NCI-H2081 (cell line): ENCODE data around the gene GPHA2.

Source experiments
- DNase-seq, 2 experiments: peaks; one replicate each; lab custom pipeline; 2025; lab: John Stamatoyannopoulos, UW

The GPHA2 gene

DNA sequence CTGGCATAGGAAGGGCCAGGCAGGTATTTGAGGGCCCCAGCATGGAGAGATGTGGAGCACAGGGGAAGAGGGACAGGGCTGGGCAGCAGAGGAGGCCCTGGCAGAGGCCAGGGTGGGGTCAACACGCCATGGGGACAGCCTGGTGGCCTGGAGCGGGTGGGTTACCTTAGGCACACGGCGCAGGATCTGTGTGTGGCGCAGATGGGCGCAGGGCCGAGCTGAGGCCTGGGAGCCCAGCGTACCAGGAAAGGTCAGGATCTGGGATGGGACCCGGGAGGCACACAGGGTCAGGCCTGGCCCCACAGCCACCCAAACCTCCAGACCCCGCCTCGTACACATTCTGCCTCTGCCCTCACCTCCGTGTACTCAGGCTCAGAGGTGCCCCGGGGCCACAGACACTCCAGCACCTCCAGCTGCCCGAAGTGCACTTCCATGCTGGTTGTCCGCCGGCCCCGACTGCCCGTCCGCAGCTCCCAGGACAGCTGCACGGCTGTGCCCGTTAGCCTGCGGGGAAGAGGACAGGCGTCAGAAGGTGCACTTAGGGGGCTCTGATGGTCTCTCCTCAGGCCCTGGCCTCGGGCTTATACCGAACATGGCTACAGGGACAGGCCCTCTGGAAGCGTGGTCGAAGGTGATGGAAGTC lies 25.1 kb downstream of the GPHA2 start:
- DNase-seq: no peak

GRCh38 chr11:64909653-64910343 lies 25.9 kb downstream of the GPHA2 start:
- no peak for DNase-seq

DNA sequence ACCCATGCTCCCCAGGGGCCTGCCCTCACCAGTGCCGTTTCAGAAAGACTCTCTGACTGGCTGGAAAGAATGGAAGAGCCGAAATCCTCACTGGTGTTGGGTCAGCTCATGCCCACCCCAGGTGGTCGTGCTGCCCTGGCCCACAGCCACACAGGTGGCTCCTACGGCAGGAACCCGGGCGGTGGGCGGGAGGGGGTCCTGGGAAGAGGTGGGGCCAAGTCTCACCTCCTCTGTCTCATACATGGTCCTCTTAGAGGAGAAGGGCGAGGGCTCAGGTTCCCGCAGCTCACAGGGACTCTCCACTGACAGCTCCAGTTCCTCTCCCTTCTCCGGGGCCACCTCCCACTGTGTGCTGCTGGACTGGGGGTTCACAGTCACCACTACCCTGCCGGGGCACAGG lies 26.9 kb downstream of the GPHA2 start:
- DNase-seq: no peak

DNA sequence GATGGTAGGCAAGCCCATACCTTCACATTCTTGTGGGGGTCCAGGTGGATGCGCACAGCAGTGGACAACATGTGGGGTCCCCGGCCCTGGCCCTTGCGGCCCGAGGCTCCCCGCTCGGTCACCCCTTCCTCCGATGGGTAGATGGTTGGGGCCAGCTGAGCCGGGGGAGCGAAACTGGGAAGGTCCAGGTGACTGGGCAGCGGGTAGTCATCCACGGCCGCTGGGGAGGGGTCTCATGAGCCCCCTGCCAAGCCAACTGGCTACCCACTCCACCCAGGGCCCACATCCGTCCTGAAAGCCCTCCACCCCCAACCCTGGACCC lies 29.4 kb downstream of the GPHA2 start:
- DNase-seq: no peak

DNA sequence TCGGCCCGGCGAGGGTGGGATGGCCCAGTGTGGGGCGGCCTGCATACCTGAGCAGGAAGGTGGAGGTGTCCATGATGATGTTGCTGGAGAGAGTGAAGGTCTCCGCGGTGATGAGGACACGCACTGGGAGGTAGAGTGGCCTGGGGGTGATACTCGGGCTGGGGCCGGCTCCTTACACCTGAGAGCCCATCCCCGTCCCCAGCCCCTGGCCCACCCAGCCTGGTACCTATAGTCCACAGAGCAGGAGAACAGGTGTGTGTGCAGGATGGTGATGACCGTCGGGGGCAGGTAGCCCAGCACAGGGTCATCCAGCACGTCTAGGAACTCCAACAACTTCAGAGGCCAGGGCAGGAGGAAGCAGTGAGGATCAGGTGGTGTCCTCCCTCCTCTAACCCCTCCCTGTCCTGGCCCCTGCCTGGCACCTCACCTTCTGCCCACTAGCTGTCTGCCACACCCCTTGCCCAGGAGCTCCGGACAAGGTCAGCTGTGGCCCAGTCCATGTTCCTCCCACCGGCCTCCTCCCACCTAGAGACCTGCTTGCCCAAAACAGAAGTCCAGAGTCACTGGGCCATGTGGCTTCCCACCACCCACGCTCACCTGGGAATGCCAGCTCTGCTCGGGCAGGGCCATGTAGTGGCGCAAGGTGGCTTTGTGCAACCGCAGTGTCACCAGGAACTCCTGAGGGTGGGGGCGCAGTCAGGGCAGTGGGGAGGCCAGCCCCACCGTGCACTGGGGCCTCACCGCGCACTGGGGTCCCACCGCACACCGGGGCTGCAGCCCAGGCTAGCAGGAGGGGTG lies 30.0 kb downstream of the GPHA2 start:
- no peak for DNase-seq

GRCh38 chr11:64903291-64903833 lies 32.3 kb downstream of the GPHA2 start:
- no peak for DNase-seq

- DNase-seq: no peak
Observed at GRCh38 chr11:64902102-64902900, 33.4 kb downstream of the GPHA2 start.

GRCh38 chr11:64900774-64901173 lies 34.9 kb downstream of the GPHA2 start:
- no peak for DNase-seq

DNA sequence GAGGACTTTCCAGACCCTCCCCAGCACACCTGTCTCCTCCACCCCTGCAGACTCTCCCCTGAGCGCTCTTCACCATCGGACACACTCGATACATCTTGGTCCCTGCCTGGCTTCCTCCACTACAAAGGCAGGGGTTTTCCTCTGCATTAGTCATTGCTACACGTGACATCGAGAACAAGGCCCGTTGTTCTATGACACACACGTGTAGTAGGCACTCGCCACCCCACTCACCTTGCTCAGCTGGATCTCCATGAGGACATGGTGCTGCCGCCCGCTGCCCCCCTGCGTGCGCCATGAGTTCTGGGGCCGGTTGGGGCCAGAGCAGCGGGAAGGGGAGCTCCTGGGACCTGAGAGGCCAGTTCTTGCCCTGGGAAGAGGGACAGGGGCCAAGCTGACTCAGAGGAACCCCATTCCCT lies 35.4 kb downstream of the GPHA2 start:
- no peak for DNase-seq

- no peak for DNase-seq
Observed at GRCh38 chr11:64898541-64898940, 37.2 kb downstream of the GPHA2 start.

DNA sequence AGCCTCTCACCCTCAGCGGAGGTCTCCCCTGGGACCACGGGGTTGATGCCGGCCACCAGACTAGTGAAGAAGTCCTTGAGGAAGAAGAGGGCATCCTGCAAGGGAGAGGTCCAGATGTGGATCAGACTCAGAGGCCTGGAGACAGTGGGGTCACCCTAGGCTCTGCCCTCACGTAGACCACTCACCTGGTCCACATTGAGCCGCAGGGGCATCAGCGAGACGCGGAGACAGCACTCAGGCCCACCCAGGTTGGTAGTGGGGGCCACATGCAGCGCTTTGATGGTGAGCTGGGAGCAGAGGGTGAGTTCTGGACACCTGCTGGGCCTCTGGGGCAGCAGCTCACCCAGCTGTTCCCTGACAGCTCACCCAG lies 37.6 kb downstream of the GPHA2 start:
- DNase-seq: no peak

- no peak for DNase-seq
Observed at GRCh38 chr11:64897381-64898075, 38.2 kb downstream of the GPHA2 start.

DNA sequence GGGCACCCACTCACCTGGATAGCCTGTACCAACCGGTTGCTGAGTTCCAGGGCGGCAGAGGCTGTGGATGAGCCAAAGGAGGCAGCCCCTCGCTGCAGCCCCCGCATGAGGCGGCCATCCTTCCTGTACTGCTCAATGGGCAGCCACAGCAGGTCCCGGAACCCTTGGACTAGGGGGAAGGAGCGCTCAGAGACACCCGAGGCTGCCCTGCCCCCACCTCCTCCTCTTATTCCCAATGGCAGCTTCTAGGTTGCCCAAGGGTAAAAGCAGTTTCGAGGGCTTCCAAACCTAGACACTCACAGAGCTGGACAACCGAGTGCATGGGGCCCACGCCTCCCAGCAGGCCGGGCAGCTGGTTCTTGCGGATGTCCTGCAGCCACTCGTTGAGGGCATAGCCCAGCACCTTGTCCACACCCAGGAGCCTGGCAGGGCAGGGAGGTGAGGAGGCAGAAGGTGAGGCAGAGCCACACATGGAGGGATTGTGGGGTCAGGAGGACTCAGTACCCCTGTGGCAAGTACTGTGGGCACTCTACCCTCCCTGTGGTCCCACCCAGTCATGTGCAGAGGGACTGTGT lies 39.2 kb downstream of the GPHA2 start:
- no peak for DNase-seq

DNA sequence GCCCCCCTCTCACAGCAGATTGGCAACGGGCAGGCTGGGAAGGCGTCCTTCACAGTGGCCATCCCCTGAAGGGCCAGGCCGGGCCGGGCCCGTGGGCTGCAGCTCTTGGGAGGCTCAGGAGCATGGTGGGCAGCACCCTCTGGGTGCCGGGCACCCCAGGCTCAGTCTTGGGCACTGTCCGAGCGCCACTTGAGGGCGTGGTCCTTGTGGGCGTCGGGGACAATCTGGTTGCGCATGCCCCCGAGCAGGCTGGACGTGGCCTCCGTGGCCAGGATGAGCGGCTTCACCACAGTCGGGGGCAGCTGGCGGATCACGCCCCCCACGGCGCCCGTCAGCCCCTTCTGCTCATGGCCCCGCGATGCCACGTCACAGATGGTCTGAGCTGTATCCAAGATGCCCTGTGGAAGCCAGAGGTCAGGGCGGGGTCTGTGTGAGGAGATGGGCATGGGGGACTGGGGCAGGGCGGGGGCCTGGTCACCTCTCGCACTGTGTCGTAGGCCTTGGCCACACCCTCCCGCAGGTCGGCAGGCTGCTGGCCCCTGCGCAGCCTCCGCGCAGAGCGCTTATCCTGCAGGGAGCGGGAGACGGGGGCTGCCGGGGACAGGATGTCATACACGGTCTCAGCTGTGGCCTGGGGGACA lies 40.8 kb downstream of the GPHA2 start:
- DNase-seq: no peak

DNA sequence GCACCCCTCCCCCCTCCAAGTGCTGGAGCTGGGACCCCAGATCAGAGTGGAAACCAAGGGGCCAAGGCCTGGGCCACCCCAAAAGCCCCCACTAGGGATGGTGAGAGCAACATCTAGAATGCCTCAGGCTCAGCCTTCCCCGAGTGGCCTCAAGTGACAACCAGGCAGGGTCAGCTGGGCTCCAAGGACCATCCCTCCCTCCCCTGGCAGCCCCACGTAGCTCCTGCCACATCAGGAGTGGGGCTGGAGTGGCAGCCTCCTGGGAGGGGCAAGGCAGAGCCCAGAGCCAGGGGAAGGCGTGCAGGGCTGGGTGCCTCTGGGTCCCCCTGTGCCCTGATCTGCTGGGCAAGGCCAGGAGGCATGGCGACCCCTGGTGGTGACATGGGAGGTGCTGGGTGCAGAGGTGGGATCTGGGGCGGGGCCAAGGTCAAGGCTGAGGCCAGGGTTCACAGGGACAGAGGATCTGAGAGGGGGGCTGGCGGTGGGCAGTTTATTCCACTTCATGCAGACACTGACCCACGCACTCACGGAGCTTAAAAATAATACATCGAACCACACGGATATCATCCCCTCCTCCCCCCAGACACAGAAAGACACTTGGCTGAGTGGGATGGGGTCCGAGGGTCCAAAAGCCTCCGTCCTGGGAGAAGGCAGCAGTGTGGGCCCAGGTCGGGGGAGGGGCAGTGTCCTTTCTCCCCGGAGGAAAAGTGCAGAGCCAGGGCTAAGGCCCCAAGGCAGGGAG lies 41.5 kb downstream of the GPHA2 start:
- peak; percentile 20 to 37 for DNase-seq

DNA sequence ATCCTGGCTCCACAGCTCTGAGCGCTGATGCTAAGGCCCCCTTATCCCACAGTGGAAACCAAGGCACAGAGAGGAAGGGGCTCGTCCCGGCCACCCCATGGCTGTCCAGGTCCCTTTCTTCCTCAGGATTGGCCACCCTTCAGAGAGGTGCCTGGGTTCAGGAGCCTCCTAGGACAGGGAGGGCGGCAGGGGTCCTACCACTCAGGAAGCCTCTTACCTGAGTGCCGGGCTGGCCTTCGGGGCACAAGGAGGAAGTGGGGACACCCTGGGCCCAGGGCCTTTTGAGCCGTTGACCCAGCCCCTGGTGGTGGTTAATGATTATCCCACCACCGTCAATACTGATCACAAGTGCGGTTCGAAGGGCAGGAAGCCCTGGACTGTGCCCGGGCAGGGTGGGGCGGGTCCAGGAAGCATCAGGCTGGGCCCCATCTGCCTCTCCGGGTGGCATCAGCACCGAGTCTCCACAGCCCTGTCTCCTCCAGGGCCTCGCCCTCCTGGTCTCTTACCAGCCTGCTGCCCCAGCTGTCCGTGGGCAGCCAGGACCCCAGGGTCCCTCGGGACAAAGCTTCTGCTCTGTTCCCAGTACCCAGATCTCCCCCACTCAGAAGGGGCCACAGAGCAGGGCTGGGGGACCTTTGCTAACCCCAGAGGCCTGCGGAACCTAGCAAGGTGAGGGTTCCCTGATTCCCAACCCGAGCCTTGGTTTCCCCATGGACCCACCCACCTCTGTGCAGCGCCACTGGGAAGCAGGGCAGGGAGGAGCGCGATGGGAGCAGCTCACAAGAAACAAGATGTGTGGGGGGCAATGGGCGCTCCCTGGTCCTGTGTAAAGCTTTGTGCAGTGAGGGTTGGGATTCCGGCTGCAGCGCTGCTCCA lies 42.3 kb downstream of the GPHA2 start:
- no peak for DNase-seq

- no peak for DNase-seq
Observed at GRCh38 chr11:64892838-64893193, 42.9 kb downstream of the GPHA2 start.

DNA sequence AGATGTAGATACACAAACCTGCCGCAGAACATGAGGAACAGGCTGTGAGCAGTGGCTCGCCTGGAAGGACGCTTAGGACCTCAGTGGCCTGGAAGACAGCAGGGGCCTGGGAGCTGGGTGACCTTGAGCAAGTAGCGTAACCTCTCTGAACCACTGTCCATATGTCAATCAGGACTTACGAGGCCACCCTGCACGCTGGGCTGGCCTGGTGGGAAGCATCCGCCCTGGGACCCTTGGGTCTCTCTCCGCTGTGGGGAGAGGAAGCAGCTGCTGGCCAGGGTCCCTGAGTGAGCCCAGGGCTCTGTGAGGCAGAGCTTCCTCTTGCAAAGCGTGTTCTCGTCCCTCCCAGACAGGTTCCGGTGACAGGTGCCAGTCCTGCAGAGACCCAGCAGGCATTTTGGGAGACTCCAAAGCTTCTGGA lies 43.3 kb downstream of the GPHA2 start:
- DNase-seq: no peak

DNA sequence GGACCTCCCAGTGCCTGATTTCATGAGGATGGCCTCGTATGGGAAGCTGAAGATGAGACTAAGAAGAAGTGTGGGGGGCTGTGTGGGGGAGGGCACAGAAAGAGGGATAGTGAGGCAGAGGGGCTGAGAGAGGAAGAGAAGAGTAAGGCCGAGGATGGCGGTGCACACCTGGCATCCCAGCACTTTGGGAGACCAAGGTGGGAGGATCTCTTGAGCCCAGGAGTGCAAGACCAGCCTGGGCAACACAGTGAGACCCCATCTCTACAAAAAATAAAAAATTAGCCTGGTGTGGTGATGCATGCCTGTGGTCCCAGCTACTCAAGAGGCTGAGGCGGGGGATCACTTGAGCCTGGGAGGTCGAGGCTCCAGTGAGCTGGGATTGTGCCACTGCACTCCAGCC lies 43.8 kb downstream of the GPHA2 start:
- DNase-seq: no peak
